HUES6 (cell line): ENCODE measurements around the gene OOSP4B.
"Not testable (repeated sequence)": the region's sequence is repeated elsewhere in the genome, so short reads cannot be mapped to it uniquely, and the experiment has no call there.

Experiments
- H3K27ac ChIP-seq: 2 replicates; pipeline ENCODE4 v1.7.0; 2013; ENCODE audit warnings: low read depth, mild to moderate bottlenecking, low read length, inconsistent platforms
- H3K27me3 ChIP-seq: 2 replicates; pipeline ENCODE4 v1.6.1; 2013; ENCODE audit warnings: low read length; ENCODE audit not compliant: control insufficient read depth, insufficient read depth
- H3K36me3 ChIP-seq: 2 replicates; pipeline ENCODE4 v1.6.1; 2013; ENCODE audit warnings: low read length; ENCODE audit not compliant: control insufficient read depth, insufficient read depth
- H3K4me1 ChIP-seq: 2 replicates; pipeline ENCODE4 v1.6.1; 2013; ENCODE audit warnings: low read length; ENCODE audit not compliant: control insufficient read depth, insufficient read depth
- H3K4me3 ChIP-seq: 2 replicates; pipeline ENCODE4 v1.5.1; 2013; ENCODE audit warnings: low read depth, low read length
- H3K9ac ChIP-seq: one replicate; pipeline ENCODE4 v1.6.1; 2013; ENCODE audit warnings: mild to moderate bottlenecking, low read length
- H3K9me3 ChIP-seq: 2 replicates; pipeline ENCODE4 v1.6.1; 2013; ENCODE audit warnings: low read depth, low read length; ENCODE audit not compliant: control insufficient read depth, insufficient read depth

OOSP4B gene

GRCh38 chr11:60016881-60017280, at the start of gene OOSP4B:
OOSP4B (plus strand) TSS chr11:60017181.
- H3K4me3 ChIP-seq, result no peak within 1 kb of the TSS
- no peaks in the 10 kb centered on the region for H3K9me3 ChIP-seq
- no peaks in the 10 kb centered on the region for H3K36me3 ChIP-seq
- no peak within 1 kb of the TSS for H3K9ac ChIP-seq
- no peaks in the 10 kb centered on the region for H3K27me3 ChIP-seq
- no peak within 1 kb of the TSS for H3K27ac ChIP-seq
- H3K4me1 ChIP-seq, result 0 out of 2 replicates have a peak, but pooled peaks cover 12% of the 10 kb centered on the region

- Histone ChIP-seq H3K4me3 (no peak overlapping the region), H3K9ac (no peak overlapping the region), H3K4me1 (peaks cover 6% of the 10 kb centered on the region; the same call in 1 of the 2 replicates), H3K9me3 (no peaks in the 10 kb centered on the region), H3K27ac (no peak overlapping the region), H3K27me3 (no peaks in the 10 kb centered on the region), H3K36me3 (no peaks in the 10 kb centered on the region)
These were observed 49.1 kb upstream of the OOSP4B start for GRCh38 chr11:59967677-59968394.

- no peaks in the 10 kb centered on the region for H3K36me3 ChIP-seq
- H3K4me1 ChIP-seq, result peaks cover 9% of the 10 kb centered on the region; the same call in 1 of the 2 replicates
These were observed 48.6 kb upstream of the OOSP4B start for GRCh38 chr11:59968395-59968783.

GRCh38 chr11:59973097-59973496, 43.9 kb upstream of the OOSP4B start:
- Histone ChIP-seq H3K4me3 (no peak overlapping the region), H3K36me3 (no peaks in the 10 kb centered on the region), H3K9ac (no peak overlapping the region), H3K4me1 (peaks cover 5% of the 10 kb centered on the region; the same call in 1 of the 2 replicates), H3K27me3 (no peaks in the 10 kb centered on the region), H3K27ac (no peak overlapping the region), H3K9me3 (no peaks in the 10 kb centered on the region)

More at GRCh38 chr11:59968395-59968783, 48.6 kb upstream of the OOSP4B start:
- H3K27me3 ChIP-seq, result no peaks in the 10 kb centered on the region
- H3K9me3 ChIP-seq, result no peaks in the 10 kb centered on the region
- H3K4me3 ChIP-seq, result no peak overlapping the region
- no peak overlapping the region for H3K9ac ChIP-seq
- no peak overlapping the region for H3K27ac ChIP-seq

GRCh38 chr11:59981106-59981770, 35.7 kb upstream of the OOSP4B start:
- Histone ChIP-seq H3K27ac (no peak overlapping the region), H3K4me1 (peaks cover 6% of the 10 kb centered on the region; the same call in 1 of the 2 replicates), H3K27me3 (no peaks in the 10 kb centered on the region), H3K36me3 (no peaks in the 10 kb centered on the region), H3K4me3 (no peak overlapping the region), H3K9ac (no peak overlapping the region), H3K9me3 (no peaks in the 10 kb centered on the region)

- not testable (repeated sequence) for H3K27me3 ChIP-seq, H3K36me3 ChIP-seq, H3K9me3 ChIP-seq, H3K9ac ChIP-seq, H3K4me3 ChIP-seq, H3K4me1 ChIP-seq, H3K27ac ChIP-seq
These were observed 34.9 kb upstream of the OOSP4B start for GRCh38 chr11:59982037-59982436.

- H3K9me3 ChIP-seq, result no peaks in the 10 kb centered on the region
- no peak overlapping the region for H3K9ac ChIP-seq
- no peaks in the 10 kb centered on the region for H3K27me3 ChIP-seq
- peaks cover 6% of the 10 kb centered on the region; the same call in 1 of the 2 replicates for H3K4me1 ChIP-seq
- no peaks in the 10 kb centered on the region for H3K36me3 ChIP-seq
- no peak overlapping the region for H3K27ac ChIP-seq
- H3K4me3 ChIP-seq, result no peak overlapping the region
These were observed 33.8 kb upstream of the OOSP4B start for GRCh38 chr11:59983212-59983611.

GRCh38 chr11:59984368-59984767, 32.6 kb upstream of the OOSP4B start:
- Histone ChIP-seq H3K27ac (no peak overlapping the region), H3K36me3 (no peaks in the 10 kb centered on the region), H3K4me3 (no peak overlapping the region), H3K4me1 (peaks cover 6% of the 10 kb centered on the region; the same call in 1 of the 2 replicates), H3K27me3 (no peaks in the 10 kb centered on the region), H3K9ac (no peak overlapping the region), H3K9me3 (0 out of 2 replicates have a peak, but pooled peaks cover 4% of the 10 kb centered on the region)

GRCh38 chr11:59990421-59990820, 26.6 kb upstream of the OOSP4B start:
- Histone ChIP-seq H3K36me3 (no peaks in the 10 kb centered on the region), H3K27ac (no peak overlapping the region), H3K27me3 (no peaks in the 10 kb centered on the region), H3K9me3 (0 out of 2 replicates have a peak, but pooled peaks cover 4% of the 10 kb centered on the region), H3K9ac (no peak overlapping the region), H3K4me3 (no peak overlapping the region), H3K4me1 (no peaks in the 10 kb centered on the region)

GRCh38 chr11:59992425-59992824, 24.6 kb upstream of the OOSP4B start:
- Histone ChIP-seq H3K27me3 (no peaks in the 10 kb centered on the region), H3K4me3 (no peak overlapping the region)

GRCh38 chr11:59997800-59998199, 19.2 kb upstream of the OOSP4B start:
- H3K27ac ChIP-seq, result no peak overlapping the region
- no peaks in the 10 kb centered on the region for H3K27me3 ChIP-seq
- H3K9ac ChIP-seq, result no peak overlapping the region
- H3K4me3 ChIP-seq, result no peak overlapping the region
- H3K36me3 ChIP-seq, result no peaks in the 10 kb centered on the region
- H3K4me1 ChIP-seq, result no peaks in the 10 kb centered on the region
- no peaks in the 10 kb centered on the region for H3K9me3 ChIP-seq

More at GRCh38 chr11:59992425-59992824, 24.6 kb upstream of the OOSP4B start:
- Histone ChIP-seq H3K4me1 (no peaks in the 10 kb centered on the region), H3K27ac (no peak overlapping the region), H3K9ac (no peak overlapping the region), H3K9me3 (0 out of 2 replicates have a peak, but pooled peaks cover 4% of the 10 kb centered on the region), H3K36me3 (no peaks in the 10 kb centered on the region)
